ENCODE data around the gene MLN. TPM values are rescaled to one million over a fixed set of nuclear protein-coding genes. Genes with fewer than 3 reads are reported as not detected.

Gene MLN
- polyA plus RNA-seq, 2 of the 4 experiments (the other 2 are of a cell fraction), result not detected

DNA sequence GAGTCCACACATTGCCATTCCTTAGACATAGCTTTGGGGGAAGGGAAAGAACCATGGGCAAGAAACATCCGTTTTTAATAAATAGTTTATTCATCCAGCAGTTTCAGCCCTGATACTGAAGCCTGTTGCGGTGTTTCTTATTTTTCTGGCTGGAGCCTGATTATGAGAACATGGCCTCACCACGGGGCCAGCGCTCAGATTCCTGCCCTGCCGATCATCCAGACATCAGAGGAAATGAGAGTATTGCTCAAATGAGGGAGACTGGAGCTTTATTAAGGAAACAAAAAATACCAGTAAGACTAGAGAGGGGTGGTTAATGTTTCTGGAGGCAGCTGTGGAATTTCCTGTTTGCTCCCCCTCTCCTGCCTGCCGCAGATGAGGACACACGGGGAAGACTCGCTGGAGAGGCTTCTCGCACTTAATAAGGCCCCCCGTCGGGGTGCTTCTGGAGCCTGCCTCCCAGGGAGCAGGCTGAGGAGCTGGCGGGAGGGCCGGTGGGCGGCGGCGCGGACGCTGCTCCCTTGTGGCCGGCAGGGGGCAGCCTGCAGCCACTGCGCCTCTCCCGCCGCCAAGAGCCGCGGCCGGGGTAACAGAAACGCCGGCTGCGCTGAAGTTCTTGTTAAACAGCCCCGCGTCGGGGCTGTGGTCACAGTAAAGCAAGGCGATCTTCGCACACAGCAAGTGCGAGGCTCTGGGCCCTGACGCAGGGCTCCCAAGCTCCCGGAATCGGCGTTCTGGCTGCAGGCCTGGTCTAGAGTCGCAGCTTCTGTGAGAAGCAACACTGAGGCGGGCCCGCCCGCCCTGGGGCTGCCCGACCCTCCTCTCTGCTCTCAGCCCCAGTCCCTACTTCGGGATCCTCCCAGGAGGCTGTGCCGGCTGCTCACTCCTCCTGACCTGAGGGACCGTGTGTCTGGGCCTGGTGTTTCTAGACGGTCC, 32.4 kb downstream of the MLN start (continued):
- TF ChIP-seq, protein P1, sequence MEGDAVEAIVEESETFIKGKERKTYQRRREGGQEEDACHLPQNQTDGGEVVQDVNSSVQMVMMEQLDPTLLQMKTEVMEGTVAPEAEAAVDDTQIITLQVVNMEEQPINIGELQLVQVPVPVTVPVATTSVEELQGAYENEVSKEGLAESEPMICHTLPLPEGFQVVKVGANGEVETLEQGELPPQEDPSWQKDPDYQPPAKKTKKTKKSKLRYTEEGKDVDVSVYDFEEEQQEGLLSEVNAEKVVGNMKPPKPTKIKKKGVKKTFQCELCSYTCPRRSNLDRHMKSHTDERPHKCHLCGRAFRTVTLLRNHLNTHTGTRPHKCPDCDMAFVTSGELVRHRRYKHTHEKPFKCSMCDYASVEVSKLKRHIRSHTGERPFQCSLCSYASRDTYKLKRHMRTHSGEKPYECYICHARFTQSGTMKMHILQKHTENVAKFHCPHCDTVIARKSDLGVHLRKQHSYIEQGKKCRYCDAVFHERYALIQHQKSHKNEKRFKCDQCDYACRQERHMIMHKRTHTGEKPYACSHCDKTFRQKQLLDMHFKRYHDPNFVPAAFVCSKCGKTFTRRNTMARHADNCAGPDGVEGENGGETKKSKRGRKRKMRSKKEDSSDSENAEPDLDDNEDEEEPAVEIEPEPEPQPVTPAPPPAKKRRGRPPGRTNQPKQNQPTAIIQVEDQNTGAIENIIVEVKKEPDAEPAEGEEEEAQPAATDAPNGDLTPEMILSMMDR (IDR thresholded peaks at IDR 0.05), result peak; percentile 85
- TF ChIP-seq POLR2AphosphoS2 (conservative IDR thresholded peaks at IDR 0.05; ENCODE audit: low read length) (no peak; the same call in 1 of the 2 replicates), SMC3 (IDR thresholded peaks at IDR 0.05) (peak; percentile 86), ZSCAN20 (CRISPR knock-in tag; IDR thresholded peaks at IDR 0.05) (no peak), KDM1A (IDR thresholded peaks at IDR 0.05; ENCODE audit: low read depth) (no peak), HOXA7 (CRISPR knock-in tag; IDR thresholded peaks at IDR 0.05) (no peak)

DNA sequence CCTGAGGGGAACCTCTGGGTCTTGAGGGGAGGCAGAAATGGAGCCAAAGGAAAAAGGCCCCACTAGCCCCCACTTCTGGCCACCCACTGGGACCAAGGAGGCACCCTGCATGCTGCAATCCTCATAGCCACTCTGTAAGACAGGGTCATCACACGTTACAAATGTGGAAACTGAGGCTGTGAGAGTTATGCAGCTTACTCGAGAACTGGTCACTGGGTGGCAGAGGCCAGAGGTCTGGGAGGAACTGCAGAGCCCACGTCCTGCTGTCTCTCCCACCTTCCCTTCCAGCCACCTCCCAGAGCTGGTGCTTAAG, 33.0 kb downstream of the MLN start:
- ATAC-seq (no peak), DNase-seq (ENCODE audit: low read depth in 1 of 2, low spot score in 1 of 2) (no peak), FAIRE-seq (no peak)
- ChIA-PET POLR2A (interaction anchor here (1.1 kb wide), 1 partner anchor 59 kb away, joined by 3 read pairs; the partner anchor contains the start of gene UQCC2), CTCF (interaction anchor here (0.6 to 9.9 kb wide), 57 partner anchors 9 to 391 kb away, joined by 3 to 123 read pairs (median 4); partner anchors contain the start of genes GRM4, IP6K3, ITPR3 and LEMD2)
- peak overlapping the region in 1 of 2 experiments; percentile 72; a peak in 3 of 6 replicates for H3K27ac ChIP-seq
- TF ChIP-seq HOXA7 (CRISPR knock-in tag; IDR thresholded peaks at IDR 0.05), result no peak
- peaks cover 22% of the 10 kb centered on the region for H3K4me1 ChIP-seq
- no peaks in the 10 kb centered on the region for H3K9me3 ChIP-seq
- H3K4me2 ChIP-seq, result no peak overlapping the region
- H3K4me3 ChIP-seq, result no peak overlapping the region
- 71% methylated on average over 1 of the region's 3 CpGs for WGBS (ENCODE audit: missing lambda C conversion rate)

DNA sequence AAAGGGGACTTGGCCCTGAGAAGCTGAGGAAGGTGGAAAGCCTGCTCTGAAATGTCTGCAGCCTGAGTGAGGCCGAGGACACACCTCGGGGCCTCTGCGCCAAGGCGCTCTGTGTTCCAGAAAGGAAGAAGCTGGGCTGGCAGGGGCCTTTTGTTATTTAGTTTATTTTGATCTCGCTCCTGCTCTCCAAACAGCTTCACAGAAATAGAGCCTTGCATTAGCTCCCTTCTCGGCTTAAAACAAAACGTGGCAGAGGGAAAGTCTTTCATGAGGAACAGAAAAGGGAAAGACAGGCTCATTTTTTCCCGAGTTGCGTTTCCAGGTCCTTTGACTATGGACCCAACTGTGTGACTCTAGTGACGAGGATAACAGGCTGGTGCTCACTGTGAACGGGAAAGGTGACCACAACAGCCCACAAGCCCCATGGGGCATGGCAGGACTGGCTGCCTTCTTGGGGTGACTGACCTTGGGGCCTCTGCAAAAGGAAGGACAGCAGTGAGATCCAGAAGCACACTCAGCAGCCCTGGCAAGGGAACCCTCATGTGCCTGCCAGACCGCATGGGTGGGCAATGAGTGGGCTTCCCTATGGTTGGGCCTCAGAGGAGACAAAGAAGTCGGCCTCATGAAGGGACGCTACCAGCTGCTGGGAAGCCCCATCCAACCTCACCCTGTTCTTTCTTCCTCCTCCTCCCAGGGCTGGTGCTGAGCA, 33.5 kb downstream of the MLN start:
- POLR2A ChIA-PET, result no interaction called here
- no peak for DNase-seq (ENCODE audit: low read depth in 1 of 2, low spot score in 1 of 2)
- ATAC-seq, result no peak
- H3K27ac ChIP-seq, result peak overlapping the region in 1 of 2 experiments; percentile 72; a peak in 3 of 6 replicates
- H3K4me1 ChIP-seq, result peaks cover 22% of the 10 kb centered on the region
- H3K4me2 ChIP-seq, result no peak overlapping the region
- no peak overlapping the region for H3K4me3 ChIP-seq
- no peaks in the 10 kb centered on the region for H3K9me3 ChIP-seq
- no peak for FAIRE-seq
- no peak for TF ChIP-seq NFE2L2 (conservative IDR thresholded peaks at IDR 0.05; ENCODE audit: low read length)
- TF ChIP-seq RARB (CRISPR knock-in tag; IDR thresholded peaks at IDR 0.05), result no peak
- no peak for TF ChIP-seq ZNF302 (CRISPR knock-in tag; IDR thresholded peaks at IDR 0.05)
- no peak for TF ChIP-seq KDM1A (IDR thresholded peaks at IDR 0.05; ENCODE audit: low read depth)
- TF ChIP-seq ESRRA (IDR thresholded peaks at IDR 0.05; ENCODE audit: borderline replicate concordance, low read length), result no peak
- TF ChIP-seq FOSL2 (IDR thresholded peaks at IDR 0.05), result no peak
- TF ChIP-seq FOSL2 (CRISPR knock-in tag; IDR thresholded peaks at IDR 0.05), result no peak
- TF ChIP-seq JUNB (IDR thresholded peaks at IDR 0.05), result no peak
- no peak for TF ChIP-seq PHF8 (IDR thresholded peaks at IDR 0.05; ENCODE audit: borderline replicate concordance, low read depth)
- TF ChIP-seq, protein P2, sequence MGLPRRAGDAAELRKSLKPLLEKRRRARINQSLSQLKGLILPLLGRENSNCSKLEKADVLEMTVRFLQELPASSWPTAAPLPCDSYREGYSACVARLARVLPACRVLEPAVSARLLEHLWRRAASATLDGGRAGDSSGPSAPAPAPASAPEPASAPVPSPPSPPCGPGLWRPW (IDR thresholded peaks at IDR 0.05), result no peak
- TF ChIP-seq, protein P3, sequence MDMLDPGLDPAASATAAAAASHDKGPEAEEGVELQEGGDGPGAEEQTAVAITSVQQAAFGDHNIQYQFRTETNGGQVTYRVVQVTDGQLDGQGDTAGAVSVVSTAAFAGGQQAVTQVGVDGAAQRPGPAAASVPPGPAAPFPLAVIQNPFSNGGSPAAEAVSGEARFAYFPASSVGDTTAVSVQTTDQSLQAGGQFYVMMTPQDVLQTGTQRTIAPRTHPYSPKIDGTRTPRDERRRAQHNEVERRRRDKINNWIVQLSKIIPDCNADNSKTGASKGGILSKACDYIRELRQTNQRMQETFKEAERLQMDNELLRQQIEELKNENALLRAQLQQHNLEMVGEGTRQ (IDR thresholded peaks at IDR 0.05), result no peak
- TF ChIP-seq MAFK (IDR thresholded peaks at IDR 0.05; ENCODE audit: partially characterized antibody), result no peak
- TF ChIP-seq MYC (IDR thresholded peaks at IDR 0.05; ENCODE audit: borderline replicate concordance, low read length), result no peak
- no peak for TF ChIP-seq GATA3 (IDR thresholded peaks at IDR 0.05; ENCODE audit: borderline replicate concordance)
- TF ChIP-seq BHLHE40 (IDR thresholded peaks at IDR 0.05; ENCODE audit: low read depth, low read length), result no peak
- TF ChIP-seq TFCP2L1 (CRISPR knock-in tag; IDR thresholded peaks at IDR 0.05), result no peak
- no peak; the same call in 1 of the 2 replicates for TF ChIP-seq POLR2AphosphoS2 (conservative IDR thresholded peaks at IDR 0.05; ENCODE audit: low read length)
- WGBS (ENCODE audit: missing lambda C conversion rate), result 82% methylated on average over 12 of the region's 14 CpGs
- CTCF ChIA-PET, result interaction anchor here (0.7 to 9.9 kb wide), 29 partner anchors 8 to 384 kb away, joined by 3 to 123 read pairs (median 6); partner anchors contain the start of genes GRM4, IP6K3, LEMD2 and UQCC2
